Measurements from ENCODE around the gene PARD3.

Gene PARD3

DNA sequence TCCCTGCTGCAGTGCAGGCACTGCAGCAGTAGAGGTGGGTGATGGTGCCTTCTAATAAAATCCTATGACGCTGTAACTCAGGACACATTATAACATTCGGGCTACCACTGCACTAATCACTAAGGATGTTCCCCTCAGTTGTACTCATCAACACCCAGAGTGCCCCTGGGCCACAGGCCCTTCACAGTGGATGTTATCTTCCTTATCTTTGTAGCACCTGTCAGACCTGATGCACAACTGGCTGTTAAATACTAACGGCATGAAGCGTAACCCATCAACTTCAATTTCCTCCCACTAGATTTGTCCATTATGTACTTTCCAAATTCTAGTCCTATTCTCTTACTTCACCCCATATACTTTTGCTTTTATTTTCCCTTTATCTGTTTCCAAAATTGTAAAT, 66.3 kb downstream of the PARD3 start:
- H3K36me3 ChIP-seq (ENCODE audit: low read length): no peaks in the 10 kb centered on the region
- no peak overlapping the region for H2AFZ ChIP-seq (ENCODE audit: low read depth, low read length, severe bottlenecking)
- H3K27me3 ChIP-seq (ENCODE audit: low read length): no peaks in the 10 kb centered on the region
- H4K20me1 ChIP-seq (ENCODE audit: low read depth, low read length): no peaks in the 10 kb centered on the region
- H3K9me3 ChIP-seq (ENCODE audit: insufficient read depth, low read length): no peaks in the 10 kb centered on the region
- no peaks in the 10 kb centered on the region for H3F3A ChIP-seq (ENCODE audit: insufficient read depth)
- no peaks in the 10 kb centered on the region for H3K79me2 ChIP-seq (ENCODE audit: insufficient read depth, low read length)
- no peak overlapping the region for H3K9ac ChIP-seq (ENCODE audit: low read length)
- no peak overlapping the region for H3K4me2 ChIP-seq (ENCODE audit: low read depth, low read length, poor library complexity, severe bottlenecking)
- no peak overlapping the region for H3K27ac ChIP-seq (ENCODE audit: low read depth, low read length)
- no peak for TF ChIP-seq EZH2phosphoT487 (conservative IDR thresholded peaks at IDR 0.05; ENCODE audit: low read length)
- TF ChIP-seq, protein P1, sequence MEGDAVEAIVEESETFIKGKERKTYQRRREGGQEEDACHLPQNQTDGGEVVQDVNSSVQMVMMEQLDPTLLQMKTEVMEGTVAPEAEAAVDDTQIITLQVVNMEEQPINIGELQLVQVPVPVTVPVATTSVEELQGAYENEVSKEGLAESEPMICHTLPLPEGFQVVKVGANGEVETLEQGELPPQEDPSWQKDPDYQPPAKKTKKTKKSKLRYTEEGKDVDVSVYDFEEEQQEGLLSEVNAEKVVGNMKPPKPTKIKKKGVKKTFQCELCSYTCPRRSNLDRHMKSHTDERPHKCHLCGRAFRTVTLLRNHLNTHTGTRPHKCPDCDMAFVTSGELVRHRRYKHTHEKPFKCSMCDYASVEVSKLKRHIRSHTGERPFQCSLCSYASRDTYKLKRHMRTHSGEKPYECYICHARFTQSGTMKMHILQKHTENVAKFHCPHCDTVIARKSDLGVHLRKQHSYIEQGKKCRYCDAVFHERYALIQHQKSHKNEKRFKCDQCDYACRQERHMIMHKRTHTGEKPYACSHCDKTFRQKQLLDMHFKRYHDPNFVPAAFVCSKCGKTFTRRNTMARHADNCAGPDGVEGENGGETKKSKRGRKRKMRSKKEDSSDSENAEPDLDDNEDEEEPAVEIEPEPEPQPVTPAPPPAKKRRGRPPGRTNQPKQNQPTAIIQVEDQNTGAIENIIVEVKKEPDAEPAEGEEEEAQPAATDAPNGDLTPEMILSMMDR (IDR thresholded peaks at IDR 0.05; ENCODE audit: insufficient read depth, low read length, poor library complexity, severe bottlenecking): no peak
- H3K9me2 ChIP-seq (replicated peaks; ENCODE audit: insufficient read depth, low read length): no peaks in the 10 kb centered on the region
- no peak overlapping the region for H3K4me3 ChIP-seq (ENCODE audit: insufficient read depth, low read length, poor library complexity, severe bottlenecking)

GRCh38 chr10:34748357-34748756, 66.7 kb downstream of the PARD3 start:
- no peak overlapping the region for H3K4me2 ChIP-seq (ENCODE audit: low read depth, low read length, poor library complexity, severe bottlenecking)

DNA sequence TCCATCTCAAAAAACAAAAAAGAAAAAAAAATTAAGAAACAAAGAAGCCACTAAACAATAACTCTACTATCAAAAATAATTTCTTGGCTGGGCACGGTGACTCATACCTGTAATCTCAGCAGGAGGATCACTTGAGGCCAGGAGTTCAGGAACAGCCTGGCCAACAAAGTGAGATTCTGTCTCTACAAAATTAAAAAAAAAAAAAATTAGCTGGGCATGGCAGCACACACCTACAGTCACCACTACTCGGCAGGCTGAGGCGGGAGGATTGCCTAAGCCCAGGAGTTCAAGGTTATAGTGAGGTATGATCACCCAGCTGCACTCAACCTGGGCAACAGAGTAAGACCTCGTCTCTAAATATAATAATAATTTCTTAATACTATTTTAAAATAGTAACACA, 69.0 kb downstream of the PARD3 start:
- no peak for TF ChIP-seq EZH2phosphoT487 (conservative IDR thresholded peaks at IDR 0.05; ENCODE audit: low read length)
- TF ChIP-seq, protein P1 (IDR thresholded peaks at IDR 0.05; ENCODE audit: insufficient read depth, low read length, poor library complexity, severe bottlenecking): no peak
- H2AFZ ChIP-seq (ENCODE audit: low read depth, low read length, severe bottlenecking): no peak overlapping the region
- no peaks in the 10 kb centered on the region for H3K9me2 ChIP-seq (replicated peaks; ENCODE audit: insufficient read depth, low read length)
- no peak overlapping the region for H3K4me3 ChIP-seq (ENCODE audit: insufficient read depth, low read length, poor library complexity, severe bottlenecking)
- no peaks in the 10 kb centered on the region for H3K9me3 ChIP-seq (ENCODE audit: insufficient read depth, low read length)
- no peak overlapping the region for H3K9ac ChIP-seq (ENCODE audit: low read length)
- H3K27me3 ChIP-seq (ENCODE audit: low read length): no peaks in the 10 kb centered on the region
- no peak overlapping the region for H3K4me2 ChIP-seq (ENCODE audit: low read depth, low read length, poor library complexity, severe bottlenecking)
- no peaks in the 10 kb centered on the region for H3K36me3 ChIP-seq (ENCODE audit: low read length)
- no peaks in the 10 kb centered on the region for H3K79me2 ChIP-seq (ENCODE audit: insufficient read depth, low read length)
- H3K27ac ChIP-seq (ENCODE audit: low read depth, low read length): no peak overlapping the region
- no peaks in the 10 kb centered on the region for H3F3A ChIP-seq (ENCODE audit: insufficient read depth)
- no peaks in the 10 kb centered on the region for H4K20me1 ChIP-seq (ENCODE audit: low read depth, low read length)

More at GRCh38 chr10:34748357-34748756, 66.7 kb downstream of the PARD3 start:
- no peaks in the 10 kb centered on the region for H3K9me2 ChIP-seq (replicated peaks; ENCODE audit: insufficient read depth, low read length)
- H3K36me3 ChIP-seq (ENCODE audit: low read length): no peaks in the 10 kb centered on the region
- no peaks in the 10 kb centered on the region for H4K20me1 ChIP-seq (ENCODE audit: low read depth, low read length)
- no peaks in the 10 kb centered on the region for H3K27me3 ChIP-seq (ENCODE audit: low read length)
- no peaks in the 10 kb centered on the region for H3K9me3 ChIP-seq (ENCODE audit: insufficient read depth, low read length)
- no peak overlapping the region for H3K27ac ChIP-seq (ENCODE audit: low read depth, low read length)
- no peak overlapping the region for H3K4me3 ChIP-seq (ENCODE audit: insufficient read depth, low read length, poor library complexity, severe bottlenecking)
- H3K9ac ChIP-seq (ENCODE audit: low read length): no peak overlapping the region
- no peaks in the 10 kb centered on the region for H3F3A ChIP-seq (ENCODE audit: insufficient read depth)
- no peak for TF ChIP-seq EZH2phosphoT487 (conservative IDR thresholded peaks at IDR 0.05; ENCODE audit: low read length)
- TF ChIP-seq, protein P1 (IDR thresholded peaks at IDR 0.05; ENCODE audit: insufficient read depth, low read length, poor library complexity, severe bottlenecking): no peak
- H2AFZ ChIP-seq (ENCODE audit: low read depth, low read length, severe bottlenecking): no peak overlapping the region
- H3K79me2 ChIP-seq (ENCODE audit: insufficient read depth, low read length): no peaks in the 10 kb centered on the region
